Activated T-cell treated with anti-CD3 and anti-CD28 coated beads, Interleukin-2, amount 50 U/mL, for 4 hours (primary cell): ENCODE results near the gene ZNF444. TPM values are rescaled to one million over a fixed set of nuclear protein-coding genes. Genes with fewer than 3 reads are reported as not detected.
"Not testable (repeated sequence)": the region's sequence is repeated elsewhere in the genome, so short reads cannot be mapped to it uniquely, and the experiment has no call there.

Experiments
- ATAC-seq, 2 donors: fragments of 200-7000 bp; cut with Tn5 transposase; one replicate each; pipeline ENCODE4 v1.10.0; 2021
- DNase-seq: peaks from one replicate; pipeline ENCODE4 v3.0.0-alpha.2; 2020
- H3K27me3 Mint-ChIP-seq: one replicate; pipeline ENCODE4 v1.8.0; 2021; ENCODE audit warnings: low read depth, mixed read lengths
- H3K36me3 Mint-ChIP-seq: one replicate; pipeline ENCODE4 v1.8.0; 2022; ENCODE audit warnings: mixed read lengths; ENCODE audit not compliant: insufficient read depth
- H3K4me1 Mint-ChIP-seq: one replicate; pipeline ENCODE4 v1.8.0; 2021; ENCODE audit warnings: low read depth, mixed read lengths
- H3K4me3 Mint-ChIP-seq: one replicate; pipeline ENCODE4 v1.8.0; 2021; ENCODE audit warnings: mild to moderate bottlenecking, moderate library complexity, mixed read lengths
- H3K9me3 Mint-ChIP-seq: one replicate; pipeline ENCODE4 v1.8.0; 2021; ENCODE audit warnings: mixed read lengths
- total RNA-seq, 3 donors: library from RNA; stranded (reverse); gene quantifications; one replicate each; pipeline ENCODE4 v1.2.1, GENCODE V29; 2021

ZNF444 gene
- total RNA-seq, 3 donors from 2014 or later = 42.0 to 45.5 (median 44.9) TPM

DNA sequence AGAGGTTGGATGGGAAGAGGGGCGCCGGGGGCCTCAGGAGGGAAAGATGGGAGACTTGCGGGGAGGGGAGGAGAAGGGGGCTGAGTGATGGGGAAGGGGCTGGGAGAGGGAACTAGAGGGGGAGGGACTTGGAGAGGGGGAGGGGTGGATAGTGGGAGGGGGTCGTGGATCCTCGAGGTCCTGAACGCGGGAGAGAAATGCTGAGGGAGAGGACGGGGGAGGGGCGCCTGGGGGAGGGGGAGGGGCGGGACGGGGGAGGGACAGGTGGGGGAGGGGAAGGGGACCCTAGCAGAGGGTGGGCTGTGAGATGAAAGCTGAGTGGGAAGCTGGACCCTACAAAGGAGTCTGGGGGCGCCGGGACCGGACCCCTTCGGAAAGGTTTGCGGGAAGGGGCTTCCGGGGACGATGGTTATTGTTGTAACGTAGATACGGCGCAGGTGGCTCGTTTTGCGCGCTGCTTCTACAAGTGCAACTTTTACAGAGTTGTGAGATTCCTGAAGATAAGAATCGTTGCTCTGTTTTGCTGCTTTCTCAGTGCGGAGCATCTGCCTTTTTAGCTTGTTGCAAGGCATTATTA, 418 bp downstream of the ZNF444 start:
- DNase-seq (peak; percentile 19), ATAC-seq (no peak)
- H3K27me3 Mint-ChIP-seq = no peaks in the 10 kb centered on the region

DNA sequence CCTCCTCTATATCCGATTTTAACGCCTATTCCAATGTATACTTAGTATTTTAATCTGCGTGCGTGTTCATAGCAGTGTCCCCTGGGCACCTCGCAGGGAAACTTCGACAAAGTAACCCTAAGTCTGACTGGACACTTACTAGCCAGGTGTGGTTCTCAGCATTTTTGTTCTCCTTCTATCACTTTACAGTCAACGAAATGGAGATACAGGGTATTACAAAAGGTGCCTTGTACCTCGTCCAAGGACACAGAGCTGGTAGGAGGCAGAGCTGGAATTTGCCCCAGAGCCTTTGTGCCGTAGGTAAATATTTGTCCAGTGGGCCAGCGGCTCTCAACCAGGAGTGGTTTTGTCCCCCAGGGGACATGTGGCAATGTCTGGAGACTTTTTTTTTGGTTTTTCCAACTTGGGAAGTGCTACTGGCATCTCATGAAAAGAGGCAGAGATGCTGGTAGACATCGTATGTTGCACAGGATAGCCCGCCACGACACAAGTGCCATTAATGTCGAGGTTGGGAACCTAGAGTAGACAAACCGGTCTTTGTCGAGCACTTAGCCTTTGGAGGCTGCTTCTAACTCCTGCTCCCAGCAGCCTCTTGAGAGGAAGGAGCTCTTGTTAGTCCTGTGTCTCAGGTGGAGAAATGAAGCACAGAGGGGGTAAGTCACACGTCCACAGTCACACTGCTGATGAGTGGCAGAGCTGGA, 1.1 kb downstream of the ZNF444 start:
- Mint-ChIP-seq H3K27me3 (no peaks in the 10 kb centered on the region), H3K36me3 (no peaks in the 10 kb centered on the region), H3K9me3 (no peaks in the 10 kb centered on the region), H3K4me3 (peak overlapping the region; percentile 87), H3K4me1 (peaks cover 30% of the 10 kb centered on the region)
- ATAC-seq (no peak), DNase-seq (no peak)

More for the DNA sequence above, 418 bp downstream of the ZNF444 start:
- Mint-ChIP-seq H3K4me1 (peaks cover 30% of the 10 kb centered on the region), H3K9me3 (no peaks in the 10 kb centered on the region), H3K36me3 (no peaks in the 10 kb centered on the region), H3K4me3 (peak overlapping the region; percentile 87)

DNA sequence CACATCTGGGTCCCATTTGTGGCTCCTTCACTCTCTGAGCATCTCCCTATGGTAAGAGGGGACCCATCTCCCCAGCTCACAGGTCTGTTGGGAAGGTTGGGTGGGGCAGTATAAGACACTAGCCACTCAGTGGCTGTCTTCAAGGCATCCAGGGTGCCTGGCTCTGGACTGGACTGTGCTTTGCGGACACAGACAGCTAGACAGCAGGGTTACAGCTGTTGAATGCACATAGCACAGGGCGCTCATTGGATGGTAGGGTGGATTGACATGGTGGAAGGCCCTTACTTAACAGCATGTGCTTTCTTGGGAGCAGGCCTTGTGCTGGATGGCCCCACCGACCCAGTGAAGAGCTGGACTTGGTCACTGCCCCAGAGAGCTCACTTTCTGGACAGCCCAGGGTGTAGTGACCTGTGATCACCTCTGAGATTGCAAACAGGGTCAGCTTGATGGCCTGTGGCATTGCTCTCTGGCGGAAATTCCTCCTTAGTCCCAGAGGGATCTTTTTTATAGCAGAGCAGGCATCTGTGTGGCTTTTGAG, 1.9 kb downstream of the ZNF444 start:
- Mint-ChIP-seq H3K4me1 (peaks cover 30% of the 10 kb centered on the region), H3K27me3 (no peaks in the 10 kb centered on the region), H3K36me3 (peaks cover under 1% of the 10 kb centered on the region), H3K9me3 (no peaks in the 10 kb centered on the region), H3K4me3 (no peak overlapping the region)
- DNase-seq (no peak), ATAC-seq (no peak)

DNA sequence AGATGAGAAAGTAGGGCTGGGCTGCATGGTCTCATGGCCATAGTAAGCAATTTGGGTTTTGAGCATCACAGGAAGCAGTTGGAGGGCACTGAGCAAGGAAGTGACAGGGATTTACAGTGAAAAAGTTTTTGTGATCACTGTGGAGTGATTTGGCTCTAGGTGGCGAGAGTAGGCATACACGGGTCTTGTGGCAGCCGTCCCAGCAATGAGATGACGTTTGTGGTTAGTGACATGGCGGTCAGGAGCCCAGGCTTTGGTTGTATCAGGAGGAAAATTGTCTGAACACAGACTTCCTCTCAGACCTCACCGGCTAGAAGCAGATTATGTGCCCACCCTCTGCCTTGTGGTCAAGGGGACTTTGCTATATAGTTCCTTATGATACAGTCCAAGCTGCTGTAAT, 3.3 kb downstream of the ZNF444 start:
- ATAC-seq = no peak
- peaks cover 26% of the 10 kb centered on the region for H3K4me1 Mint-ChIP-seq
- H3K36me3 Mint-ChIP-seq = peaks cover 8% of the 10 kb centered on the region
- no peaks in the 10 kb centered on the region for H3K9me3 Mint-ChIP-seq
- no peak overlapping the region for H3K4me3 Mint-ChIP-seq
- no peaks in the 10 kb centered on the region for H3K27me3 Mint-ChIP-seq
- DNase-seq = no peak

DNA sequence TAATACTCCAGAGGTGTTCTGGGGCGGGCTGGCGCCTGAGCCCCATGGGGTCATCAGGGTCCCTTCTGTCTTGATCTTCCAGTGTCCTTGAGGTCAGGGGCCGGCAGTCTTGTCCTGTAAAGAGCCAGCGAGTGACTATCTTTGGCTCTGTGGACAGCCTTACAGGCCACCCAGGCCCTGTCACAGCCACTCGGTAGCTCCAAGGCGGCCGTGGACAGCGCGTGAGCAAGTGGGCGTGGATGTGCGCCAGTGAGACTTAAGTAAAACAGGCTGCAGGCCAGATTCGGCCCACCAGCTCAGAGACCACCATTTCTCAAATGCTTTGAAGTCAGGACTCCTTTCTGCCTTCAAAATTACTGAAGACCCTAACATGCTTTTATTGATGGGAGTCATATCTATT, 3.7 kb downstream of the ZNF444 start:
- DNase-seq = no peak
- H3K4me1 Mint-ChIP-seq = peaks cover 23% of the 10 kb centered on the region
- H3K36me3 Mint-ChIP-seq = peaks cover 11% of the 10 kb centered on the region
- no peaks in the 10 kb centered on the region for H3K9me3 Mint-ChIP-seq
- no peaks in the 10 kb centered on the region for H3K27me3 Mint-ChIP-seq
- H3K4me3 Mint-ChIP-seq = no peak overlapping the region
- ATAC-seq = no peak

DNA sequence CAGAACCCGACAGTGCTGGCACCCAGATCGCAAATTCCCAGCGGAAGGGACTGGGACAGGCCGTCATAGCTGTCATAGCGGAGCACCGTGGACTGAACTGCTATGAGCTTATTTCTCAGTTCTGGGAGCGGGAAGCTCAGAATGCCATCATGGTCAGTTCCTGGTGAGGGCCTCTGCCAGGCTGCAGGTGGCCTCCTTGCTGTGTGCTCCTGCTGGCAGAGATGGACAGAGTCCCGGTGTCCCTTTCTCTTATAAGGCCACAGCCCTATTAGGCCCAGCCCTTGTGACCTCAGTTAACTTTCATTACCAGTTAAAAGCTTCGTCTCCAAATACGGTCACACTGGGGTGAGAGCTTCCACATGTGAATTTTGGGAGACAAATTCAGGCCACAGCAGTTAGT, 4.6 kb downstream of the ZNF444 start:
- Mint-ChIP-seq H3K36me3 (peaks cover 16% of the 10 kb centered on the region), H3K4me3 (no peak overlapping the region), H3K9me3 (no peaks in the 10 kb centered on the region), H3K4me1 (peaks cover 17% of the 10 kb centered on the region), H3K27me3 (no peaks in the 10 kb centered on the region)
- DNase-seq (no peak), ATAC-seq (no peak)

DNA sequence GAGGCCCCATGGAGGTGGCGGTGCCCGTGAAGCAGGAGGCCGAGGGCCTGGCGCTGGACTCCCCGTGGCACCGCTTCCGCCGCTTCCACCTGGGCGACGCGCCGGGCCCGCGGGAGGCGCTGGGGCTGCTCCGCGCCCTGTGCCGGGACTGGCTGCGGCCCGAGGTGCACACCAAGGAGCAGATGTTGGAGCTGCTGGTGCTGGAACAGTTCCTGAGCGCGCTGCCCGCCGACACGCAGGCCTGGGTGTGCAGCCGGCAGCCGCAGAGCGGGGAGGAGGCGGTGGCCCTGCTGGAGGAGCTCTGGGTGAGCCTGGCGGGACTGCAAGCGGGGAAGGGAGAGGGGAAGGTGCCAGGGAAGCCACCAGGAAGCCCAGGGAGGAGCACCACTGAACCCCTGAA, 5.8 kb downstream of the ZNF444 start:
- H3K4me1 Mint-ChIP-seq = peaks cover 15% of the 10 kb centered on the region
- no peaks in the 10 kb centered on the region for H3K27me3 Mint-ChIP-seq
- no peak for ATAC-seq
- DNase-seq = no peak
- H3K36me3 Mint-ChIP-seq = peaks cover 16% of the 10 kb centered on the region
- H3K4me3 Mint-ChIP-seq = no peak overlapping the region
- H3K9me3 Mint-ChIP-seq = no peaks in the 10 kb centered on the region

DNA sequence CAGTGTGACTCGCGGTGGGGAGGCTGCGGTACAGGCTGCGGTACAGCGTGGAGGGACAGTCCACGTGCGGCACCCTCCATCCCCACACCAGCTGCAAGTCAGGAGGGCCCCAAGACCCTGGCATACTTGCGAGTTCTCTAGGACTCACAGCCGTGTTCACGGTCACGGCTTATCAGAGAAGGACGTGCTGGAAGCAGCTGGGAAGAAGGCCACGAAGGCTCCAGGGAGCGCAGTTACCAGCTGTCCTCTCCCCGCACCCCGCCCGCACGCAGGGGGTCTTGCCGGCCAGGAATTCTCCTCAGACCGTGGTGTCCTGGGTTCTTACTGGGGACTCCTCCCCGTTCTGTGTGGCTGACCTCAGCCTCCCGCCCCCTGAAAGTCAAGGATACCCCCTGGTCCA, 6.2 kb downstream of the ZNF444 start:
- H3K4me3 Mint-ChIP-seq = no peak overlapping the region
- peaks cover 11% of the 10 kb centered on the region for H3K4me1 Mint-ChIP-seq
- peaks cover 16% of the 10 kb centered on the region for H3K36me3 Mint-ChIP-seq
- H3K9me3 Mint-ChIP-seq = no peaks in the 10 kb centered on the region
- DNase-seq = no peak
- no peak for ATAC-seq
- H3K27me3 Mint-ChIP-seq = no peaks in the 10 kb centered on the region

DNA sequence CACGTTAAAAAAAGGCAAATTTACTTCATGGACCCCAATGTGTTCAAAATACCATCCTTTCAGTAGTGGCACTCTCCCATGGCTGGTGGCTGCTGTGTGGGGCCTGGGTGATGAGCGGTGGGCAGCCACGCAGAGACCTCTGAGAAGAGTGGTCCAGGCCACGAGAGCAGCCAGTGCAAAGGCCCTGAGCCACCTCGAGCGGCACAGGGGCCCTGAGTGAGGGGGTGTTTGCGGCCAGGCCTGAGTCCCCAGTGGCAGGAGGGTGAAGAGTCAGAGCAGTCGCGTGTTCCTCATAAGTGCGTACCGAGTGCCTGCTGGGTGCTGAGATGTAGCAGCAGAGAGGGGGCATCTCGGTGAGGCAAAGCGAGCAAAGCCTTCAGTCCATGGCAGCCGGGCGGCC, 7.0 kb downstream of the ZNF444 start:
- ATAC-seq (no peak), DNase-seq (no peak)
- H3K4me1 Mint-ChIP-seq = peaks cover 10% of the 10 kb centered on the region
- no peaks in the 10 kb centered on the region for H3K27me3 Mint-ChIP-seq
- H3K4me3 Mint-ChIP-seq = no peak overlapping the region
- H3K36me3 Mint-ChIP-seq = peaks cover 16% of the 10 kb centered on the region
- H3K9me3 Mint-ChIP-seq = no peaks in the 10 kb centered on the region

DNA sequence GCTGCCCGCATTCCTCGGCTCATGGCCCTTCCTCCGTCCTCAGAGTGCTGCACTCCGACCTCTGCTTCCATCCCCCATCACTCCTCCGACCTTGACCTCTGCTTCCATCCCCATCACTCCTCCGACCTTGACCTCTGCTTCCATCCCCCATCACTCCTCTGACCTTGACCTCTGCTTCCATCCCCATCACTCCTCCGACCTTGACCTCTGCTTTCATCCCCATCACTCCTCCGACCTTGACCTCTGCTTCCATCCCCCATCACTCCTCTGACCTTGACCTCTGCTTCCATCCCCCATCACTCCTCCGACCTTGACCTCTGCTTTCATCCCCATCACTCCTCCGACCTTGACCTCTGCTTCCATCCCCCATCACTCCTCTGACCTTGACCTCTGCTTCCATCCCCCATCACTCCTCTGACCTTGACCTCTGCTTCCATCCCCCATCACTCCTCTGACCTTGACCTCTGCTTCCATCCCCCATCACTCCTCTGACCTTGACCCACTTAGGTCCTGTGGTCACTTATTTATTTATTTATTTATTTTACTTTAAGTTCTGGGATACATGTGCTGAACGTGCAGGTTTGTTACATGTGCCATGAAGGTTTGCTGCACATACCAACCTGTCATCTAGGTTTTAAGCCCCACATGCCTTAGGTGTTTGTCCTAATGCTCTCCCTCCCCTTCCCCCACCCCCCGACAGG, 8.0 kb downstream of the ZNF444 start:
- DNase-seq, ATAC-seq, H3K4me1 Mint-ChIP-seq, H3K4me3 Mint-ChIP-seq, H3K9me3 Mint-ChIP-seq, H3K27me3 Mint-ChIP-seq: not testable (repeated sequence)
- H3K36me3 Mint-ChIP-seq = peaks cover 22% of the 10 kb centered on the region

DNA sequence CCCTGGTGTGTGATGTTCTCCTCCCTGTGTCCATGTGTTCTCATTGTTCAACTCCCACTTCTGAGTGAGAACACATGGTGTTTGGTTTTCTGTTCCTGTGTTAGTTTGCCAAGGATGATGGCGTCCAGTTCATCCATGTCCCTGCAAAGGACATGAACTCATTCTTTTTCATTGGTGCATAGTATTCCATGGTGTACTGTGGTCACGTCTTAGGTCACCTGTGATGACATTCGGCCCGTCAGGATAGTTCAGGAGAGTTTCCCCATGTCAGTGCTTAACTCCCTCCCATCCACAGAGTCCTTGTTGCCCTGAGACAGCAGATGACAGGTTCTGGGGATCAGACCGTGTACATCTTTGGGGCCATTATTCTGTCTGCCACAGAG, 8.6 kb downstream of the ZNF444 start:
- Mint-ChIP-seq H3K4me1 (peaks cover 4% of the 10 kb centered on the region), H3K27me3 (no peaks in the 10 kb centered on the region), H3K4me3 (no peak overlapping the region), H3K9me3 (no peaks in the 10 kb centered on the region), H3K36me3 (peaks cover 22% of the 10 kb centered on the region)
- no peak for DNase-seq
- no peak for ATAC-seq

DNA sequence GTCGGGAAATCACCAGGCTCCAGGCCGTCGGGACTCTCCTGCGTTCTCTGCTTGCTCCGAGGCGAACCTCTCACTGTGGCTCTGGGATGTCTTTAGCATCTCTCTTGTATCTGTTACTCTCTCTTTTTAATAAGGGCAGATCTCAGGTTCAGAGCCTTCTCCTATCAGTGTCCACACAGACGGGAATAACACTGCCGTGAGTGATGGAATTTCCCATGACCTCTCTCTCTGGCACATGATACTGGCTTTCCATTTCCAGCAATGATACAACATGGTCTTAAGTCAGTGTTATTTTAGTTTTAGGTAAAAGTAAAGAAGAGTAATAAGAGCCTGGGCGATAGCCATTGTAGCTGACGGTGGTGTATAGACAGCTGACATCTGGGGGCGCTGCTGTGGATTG, 9.3 kb downstream of the ZNF444 start:
- Mint-ChIP-seq H3K36me3 (peaks cover 22% of the 10 kb centered on the region), H3K4me1 (peaks cover 4% of the 10 kb centered on the region), H3K9me3 (no peaks in the 10 kb centered on the region), H3K27me3 (no peaks in the 10 kb centered on the region), H3K4me3 (no peak overlapping the region)
- DNase-seq (no peak), ATAC-seq (no peak)

DNA sequence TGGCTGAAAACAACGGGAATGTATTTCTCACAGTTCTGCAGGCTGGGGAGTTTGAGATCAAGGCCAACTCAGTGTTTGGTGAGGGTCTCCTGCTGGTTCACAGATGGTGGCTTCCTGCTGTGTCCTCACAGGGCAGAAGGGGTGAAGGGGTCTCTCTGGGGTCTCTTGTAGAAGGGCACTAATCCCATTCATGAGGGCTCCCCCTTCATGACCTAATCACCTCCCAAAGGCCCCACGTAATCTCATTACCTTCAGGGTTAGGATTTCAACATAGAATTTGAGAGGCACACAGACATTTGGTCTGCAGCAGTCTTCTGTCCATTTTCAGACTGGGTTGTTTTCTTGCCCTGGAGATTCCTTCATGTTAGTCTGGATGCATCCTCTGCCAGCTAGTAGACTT, 11.6 kb downstream of the ZNF444 start:
- no peak for DNase-seq
- no peak overlapping the region for H3K4me3 Mint-ChIP-seq
- no peak for ATAC-seq
- H3K36me3 Mint-ChIP-seq = peaks cover 30% of the 10 kb centered on the region
- H3K4me1 Mint-ChIP-seq = peaks cover 4% of the 10 kb centered on the region
- no peaks in the 10 kb centered on the region for H3K9me3 Mint-ChIP-seq
- H3K27me3 Mint-ChIP-seq = no peaks in the 10 kb centered on the region

DNA sequence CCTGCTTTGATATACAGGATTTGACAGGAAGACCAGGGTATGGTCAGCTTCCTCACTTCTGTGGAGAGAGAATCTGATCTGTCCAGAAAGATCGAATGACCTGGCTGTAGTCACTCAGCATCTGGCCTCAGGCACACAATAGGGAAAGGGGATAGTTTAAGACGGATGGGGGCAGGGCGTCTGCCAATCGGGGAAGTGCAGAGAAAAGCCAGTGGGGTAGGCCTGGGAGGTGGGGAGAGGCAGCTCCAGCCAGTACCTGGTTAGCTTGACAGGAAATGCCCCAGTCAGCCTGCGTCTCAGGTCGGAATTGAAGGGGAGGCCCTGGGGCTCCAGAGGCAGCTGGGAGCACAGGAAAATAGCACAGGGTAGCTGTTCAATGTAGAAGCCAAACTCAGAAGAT, 12.4 kb downstream of the ZNF444 start:
- Mint-ChIP-seq H3K4me3 (no peak overlapping the region), H3K36me3 (peaks cover 30% of the 10 kb centered on the region), H3K9me3 (no peaks in the 10 kb centered on the region), H3K4me1 (peaks cover 4% of the 10 kb centered on the region), H3K27me3 (no peaks in the 10 kb centered on the region)
- ATAC-seq = no peak
- DNase-seq = no peak
